Adrenal gland (tissue), 12 donors: ENCODE measurements around the gene VWA8. TPM values are rescaled to one million over a fixed set of nuclear protein-coding genes. Genes with fewer than 3 reads are reported as not detected.

Source experiments
- DNase-seq, 7 donors: peaks; one replicate each; pipeline ENCODE4 v3.0.0-alpha.2; 2019 to 2020
- H3K27ac ChIP-seq, 5 donors: fragments of 200-600 bp; sonication (generic) in 4 of 5; 1 replicate in 3 of 5; 2 replicates in 2 of 5; pipeline versions ENCODE4 v1.5.1 to v1.8.0; 2016 to 2020; ENCODE audit warnings: mild to moderate bottlenecking in 1 of 5
- H3K27me3 ChIP-seq: fragments of 200-600 bp; 2 replicates; pipeline ENCODE4 v1.8.0; 2021
- H3K36me3 ChIP-seq, 2 donors: fragments of 200-600 bp; replicated peaks in 1 of 2; 1 replicate in 1 of 2; 2 replicates in 1 of 2; pipeline versions ENCODE4 v1.5.1 to v1.8.0; 2018 to 2022
- H3K4me1 ChIP-seq, 2 donors: fragments of 200-600 bp; replicated peaks in 1 of 2; 1 replicate in 1 of 2; 2 replicates in 1 of 2; pipeline versions ENCODE4 v1.5.1 to v1.8.0; 2018 to 2021
- H3K4me3 ChIP-seq, 4 donors: fragments of 200-600 bp; sonication (generic) in 3 of 4; one replicate each; pipeline ENCODE4 v1.5.1; 2016 to 2018
- H3K9me3 ChIP-seq, 3 donors: fragments of 200-600 bp; sonication (generic) in 1 of 3; replicated peaks in 1 of 3; 1 replicate in 2 of 3; 2 replicates in 1 of 3; pipeline versions ENCODE4 v1.5.1 to v1.8.0; 2016 to 2021
- POLR2A ChIP-seq, 2 donors: fragments of 450-650 bp; IDR thresholded peaks; one replicate each; pipeline ENCODE4 v1.6.1; 2017; ENCODE audit warnings: antibody characterized with exemption in 2 of 2, mild to moderate bottlenecking in 2 of 2, moderate library complexity in 1 of 2
- WGBS, 4 donors: extraction: QIAGEN DNeasy Blood & Tissue Kit in 2 of 4; methylation state at CpG; one replicate each; pipeline versions ENCODE4 v1.1.5 to v1.1.7; 2013 to 2017; 5-methylcytosine and 5-hydroxymethylcytosine counted together
- intact Hi-C, 2 donors: fragments of 100-400 bp; cut with DNase I; formaldehyde crosslinking; loops; one replicate each; pipeline versions ENCODE4 v1.14.1 to v1.15.0; 2022 to 2023
- polyA plus RNA-seq, 3 donors: library from polyadenylated mRNA; stranded (reverse); fragments of 200-250 nt in 2 of 3; fragments of 350-450 nt in 1 of 3; fragmentation: Illumina TruSeq in 1 of 3; extraction: RNeasy Lipid Tissue Mini Kit (QIAGEN cat#74804) in 1 of 3; gene quantifications; one replicate each; pipeline ENCODE4 v1.2.3, GENCODE V29; 2013 to 2014
- total RNA-seq, 9 donors: library from RNA; depleted of rRNA in 4 of 9; stranded (reverse); fragments of >200 nt in 4 of 9; fragments of 120-200 nt in 1 of 9; fragmentation: NEBNext Ultra II Directional in 1 of 9; extraction: Animal tissue kit (Norgen Biotek cat#: 25700) in 1 of 9; gene quantifications; one replicate each; pipeline versions ENCODE4 v1.1.0 to v1.2.4, GENCODE V29; 2013 to 2023
- TF ChIP-seq, protein P1 (sequence below), 6 experiments: fragments of 450-650 bp in 4 of 6; fragments of 200-600 bp in 2 of 6; sonication (generic) in 1 of 6; IDR thresholded peaks; 1 replicate in 5 of 6; 2 replicates in 1 of 6; pipeline versions ENCODE4 v1.5.1 to v1.8.0; 2016 to 2021; ENCODE audit warnings: antibody characterized with exemption in 6 of 6, mild to moderate bottlenecking in 2 of 6, moderate library complexity in 1 of 6
- donor health status: healthy with polysubstance abuse.
- donor health status: Bipolar disorder and iron deficiency.
- donor health status: DM: yes; HTN: yes; CAD: no.
- donor health status: DM: no; HTN: no; CAD: no.
- donor health status: DM: no; HTN: no; CAD: no.
- donor health status: DM: yes; HTN: yes; CAD: no.

The VWA8 gene
- total and polyA plus RNA-seq, 12 donors: 8.1 to 45.4 (median 31.4) TPM

DNA sequence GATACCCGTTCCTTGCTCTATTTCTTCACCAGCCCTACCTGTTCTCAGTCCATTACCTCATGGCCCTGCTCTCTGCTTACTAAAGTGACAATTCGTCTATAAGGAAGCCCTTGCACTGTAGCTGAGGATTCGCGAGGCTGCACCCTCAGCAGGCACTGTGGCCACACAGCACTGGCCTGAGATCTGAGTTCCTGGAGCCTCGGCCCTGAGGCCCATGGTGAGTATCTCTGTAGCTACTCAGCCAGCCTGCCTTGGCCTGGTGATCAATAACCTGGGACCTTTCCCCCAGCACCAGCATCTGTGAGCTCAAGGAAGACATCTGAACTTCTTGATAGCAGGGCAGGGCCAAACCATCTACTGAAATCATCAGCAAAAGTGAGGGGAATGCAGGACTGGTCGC, 412.9 kb downstream of the VWA8 start:
- no peak for DNase-seq
- Histone ChIP-seq H3K4me3 (no peak overlapping the region), H3K27me3 (no peaks in the 10 kb centered on the region), H3K4me1 (no peaks in the 10 kb centered on the region), H3K27ac (peak overlapping the region in 2 of 5 donors; percentile 23 to 44), H3K36me3 (no peaks in the 10 kb centered on the region), H3K9me3 (no peaks in the 10 kb centered on the region)
- intact Hi-C loops: no loop called here
- TF ChIP-seq, protein P1, sequence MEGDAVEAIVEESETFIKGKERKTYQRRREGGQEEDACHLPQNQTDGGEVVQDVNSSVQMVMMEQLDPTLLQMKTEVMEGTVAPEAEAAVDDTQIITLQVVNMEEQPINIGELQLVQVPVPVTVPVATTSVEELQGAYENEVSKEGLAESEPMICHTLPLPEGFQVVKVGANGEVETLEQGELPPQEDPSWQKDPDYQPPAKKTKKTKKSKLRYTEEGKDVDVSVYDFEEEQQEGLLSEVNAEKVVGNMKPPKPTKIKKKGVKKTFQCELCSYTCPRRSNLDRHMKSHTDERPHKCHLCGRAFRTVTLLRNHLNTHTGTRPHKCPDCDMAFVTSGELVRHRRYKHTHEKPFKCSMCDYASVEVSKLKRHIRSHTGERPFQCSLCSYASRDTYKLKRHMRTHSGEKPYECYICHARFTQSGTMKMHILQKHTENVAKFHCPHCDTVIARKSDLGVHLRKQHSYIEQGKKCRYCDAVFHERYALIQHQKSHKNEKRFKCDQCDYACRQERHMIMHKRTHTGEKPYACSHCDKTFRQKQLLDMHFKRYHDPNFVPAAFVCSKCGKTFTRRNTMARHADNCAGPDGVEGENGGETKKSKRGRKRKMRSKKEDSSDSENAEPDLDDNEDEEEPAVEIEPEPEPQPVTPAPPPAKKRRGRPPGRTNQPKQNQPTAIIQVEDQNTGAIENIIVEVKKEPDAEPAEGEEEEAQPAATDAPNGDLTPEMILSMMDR (IDR thresholded peaks at IDR 0.05): no peak
- TF ChIP-seq POLR2A (IDR thresholded peaks at IDR 0.05): no peak
- WGBS, 4 donors: 72 to 86% (median 83%) methylated on average over 5 to 6 of the region's 6 CpGs

DNA sequence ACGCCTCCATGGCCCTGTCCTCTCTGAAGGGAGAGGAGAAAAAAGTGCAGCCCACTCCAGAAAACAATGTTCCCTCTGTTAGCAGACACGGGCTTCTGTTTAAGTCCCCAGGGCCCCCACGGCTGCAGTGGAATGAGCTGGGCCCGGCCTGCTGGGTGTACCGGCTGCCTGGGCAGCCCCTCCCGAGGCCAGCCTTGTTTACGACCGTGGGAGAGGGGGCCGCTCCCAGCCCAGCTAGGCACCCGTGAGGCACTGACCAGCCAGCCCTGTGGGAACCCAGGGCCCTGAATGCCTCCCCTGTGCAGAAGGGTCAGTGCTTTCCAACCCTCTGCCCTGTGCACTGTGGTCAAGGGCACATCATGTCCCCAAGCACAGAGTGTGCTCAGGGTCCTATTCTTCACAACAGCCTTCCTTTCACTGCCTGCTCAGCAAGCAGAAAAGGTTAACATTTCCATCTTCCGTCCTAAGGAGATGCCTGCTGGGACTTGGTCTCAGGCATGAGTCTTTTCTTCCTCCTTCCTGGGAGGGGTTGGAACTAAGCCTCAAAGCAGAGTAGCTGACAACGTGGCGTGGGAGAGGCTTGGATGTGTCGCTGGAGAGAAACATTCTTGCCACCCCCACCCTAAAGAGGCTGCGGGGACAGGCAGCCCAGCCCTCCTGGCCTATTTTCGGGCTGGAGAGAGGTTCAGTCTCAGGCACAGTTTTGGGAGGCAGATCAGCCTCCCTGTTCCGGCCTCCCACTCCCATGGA, 413.5 kb downstream of the VWA8 start:
- WGBS, 4 donors: 59 to 84% (median 73%) methylated on average over 6 to 17 of the region's 17 CpGs
- peak overlapping the region in 2 of 5 donors; percentile 23 to 44 for H3K27ac ChIP-seq
- TF ChIP-seq POLR2A (IDR thresholded peaks at IDR 0.05): no peak
- TF ChIP-seq, protein P1 (IDR thresholded peaks at IDR 0.05): no peak
- no peak overlapping the region for H3K4me3 ChIP-seq
- no peaks in the 10 kb centered on the region for H3K9me3 ChIP-seq
- DNase-seq: no peak
- intact Hi-C loops: no loop called here
- no peaks in the 10 kb centered on the region for H3K4me1 ChIP-seq
- H3K27me3 ChIP-seq: no peaks in the 10 kb centered on the region
- H3K36me3 ChIP-seq: no peaks in the 10 kb centered on the region

DNA sequence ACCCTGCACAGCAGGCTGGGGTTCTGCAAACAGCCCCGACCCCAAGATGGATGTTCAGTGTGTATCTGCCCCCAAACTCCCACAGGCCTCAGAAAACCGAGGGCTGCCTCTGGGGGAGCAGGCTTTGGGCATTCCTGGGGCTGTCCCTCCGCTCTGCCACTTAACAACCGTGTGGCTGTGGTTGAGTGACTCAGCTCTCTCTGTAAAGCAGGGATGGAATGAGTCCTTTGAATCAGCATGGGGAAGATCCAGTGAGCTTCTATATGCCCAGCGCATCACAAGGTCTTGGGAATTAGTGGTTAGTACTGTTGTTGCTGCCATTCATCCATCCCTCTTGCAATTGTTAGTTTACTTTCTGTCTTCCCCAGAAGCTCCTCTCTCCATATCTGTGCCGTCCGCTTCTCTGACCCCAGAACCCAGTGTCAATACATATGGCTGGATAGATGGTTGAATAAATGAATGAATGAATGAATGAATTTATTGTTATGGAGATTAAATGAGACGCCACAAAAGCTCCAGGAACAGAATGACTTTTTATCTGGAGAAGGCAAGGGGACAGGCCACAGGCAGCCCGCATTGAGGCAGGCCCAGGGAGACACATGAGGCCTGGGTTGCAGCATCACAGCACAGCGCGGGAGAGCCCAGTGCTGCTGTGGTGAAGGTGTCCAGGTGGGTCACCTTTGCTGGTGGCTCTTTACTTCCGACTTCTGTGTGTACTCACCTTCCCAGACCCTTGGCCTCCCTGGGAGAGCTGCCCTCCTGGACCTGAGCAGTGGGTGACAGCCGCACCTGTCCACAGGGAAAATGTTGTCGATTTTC, 414.3 kb downstream of the VWA8 start:
- Histone ChIP-seq H3K36me3 (no peaks in the 10 kb centered on the region), H3K27me3 (no peaks in the 10 kb centered on the region), H3K27ac (peak overlapping the region in 1 of 5 donors; percentile 44), H3K4me1 (no peaks in the 10 kb centered on the region), H3K9me3 (no peaks in the 10 kb centered on the region), H3K4me3 (no peak overlapping the region)
- intact Hi-C loops: no loop called here
- no peak for TF ChIP-seq POLR2A (IDR thresholded peaks at IDR 0.05)
- TF ChIP-seq, protein P1 (IDR thresholded peaks at IDR 0.05): no peak
- DNase-seq: no peak
- 84 to 88% (median 85%) methylated on average over 8 to 14 of the region's 14 CpGs for WGBS, 4 donors

DNA sequence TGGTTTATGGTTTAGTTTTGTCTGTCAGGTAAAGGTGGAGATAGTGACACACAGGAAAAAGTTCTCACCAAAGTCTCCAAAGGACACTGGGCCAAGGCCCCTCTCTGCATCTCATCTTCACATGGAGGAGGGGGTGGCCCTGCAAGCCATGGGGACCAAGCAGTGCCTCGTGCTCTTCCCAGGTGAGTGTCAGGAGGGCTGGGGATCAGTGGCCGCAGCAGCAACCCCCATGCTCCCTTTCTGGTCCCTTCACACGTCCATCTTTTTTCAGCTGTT, 415.5 kb downstream of the VWA8 start:
- TF ChIP-seq POLR2A (IDR thresholded peaks at IDR 0.05): no peak
- TF ChIP-seq, protein P1 (IDR thresholded peaks at IDR 0.05): no peak
- H3K9me3 ChIP-seq: no peaks in the 10 kb centered on the region
- no peaks in the 10 kb centered on the region for H3K27me3 ChIP-seq
- H3K36me3 ChIP-seq: no peaks in the 10 kb centered on the region
- H3K27ac ChIP-seq: no peak overlapping the region
- no peak overlapping the region for H3K4me3 ChIP-seq
- WGBS, 4 donors: 54 to 63% (median 59%) methylated on average over 3 of the region's 3 CpGs
- no peak for DNase-seq
- intact Hi-C loops: no loop called here
- no peaks in the 10 kb centered on the region for H3K4me1 ChIP-seq
